HG03064 (cell line): Measurements from ENCODE around the gene NEAT1.
"Not testable (repeated sequence)": the region's sequence is repeated elsewhere in the genome, so short reads cannot be mapped to it uniquely, and the experiment has no call there.

Source experiments
- ATAC-seq: cut with Tn5 transposase; IDR thresholded peaks from one replicate; pipeline ENCODE4 v1.9.1; 2021; ENCODE audit warnings: low read depth; ENCODE audit not compliant: unreplicated experiment

Gene NEAT1

DNA sequence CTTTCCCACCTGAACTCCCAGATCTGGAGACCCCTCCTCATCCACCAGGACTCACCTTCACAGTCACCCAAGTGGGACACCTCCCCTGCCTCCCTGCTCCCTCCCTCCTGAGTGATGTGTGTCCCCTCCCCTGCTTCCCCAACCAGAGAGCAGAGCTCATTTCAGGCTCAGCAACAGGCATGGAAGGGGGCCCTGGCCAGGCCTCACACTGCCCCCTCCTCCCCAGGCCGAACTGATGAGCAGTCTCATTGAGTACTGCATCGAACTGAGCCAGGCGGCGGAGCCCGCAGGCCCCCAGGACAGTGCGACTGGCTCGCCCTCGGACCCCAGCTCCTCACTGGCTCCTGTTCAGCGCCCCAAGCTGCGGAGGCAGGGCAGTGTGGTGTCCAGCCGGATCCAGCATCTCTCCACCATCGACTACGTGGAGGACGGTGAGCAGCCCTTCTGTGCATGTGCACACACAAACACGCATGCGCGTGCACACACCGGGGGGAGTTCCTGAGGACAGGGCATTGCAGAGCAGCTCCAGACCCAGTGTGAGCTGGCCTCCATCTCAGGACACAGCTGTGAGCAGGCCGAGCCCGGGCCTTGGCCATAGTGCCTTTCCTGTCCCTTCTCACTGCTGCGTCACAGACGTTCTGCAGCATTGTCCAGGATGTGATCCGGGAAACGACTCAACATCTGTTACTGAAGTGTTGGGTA lies 17.8 kb upstream of the NEAT1 start:
- ATAC-seq: no peak

DNA sequence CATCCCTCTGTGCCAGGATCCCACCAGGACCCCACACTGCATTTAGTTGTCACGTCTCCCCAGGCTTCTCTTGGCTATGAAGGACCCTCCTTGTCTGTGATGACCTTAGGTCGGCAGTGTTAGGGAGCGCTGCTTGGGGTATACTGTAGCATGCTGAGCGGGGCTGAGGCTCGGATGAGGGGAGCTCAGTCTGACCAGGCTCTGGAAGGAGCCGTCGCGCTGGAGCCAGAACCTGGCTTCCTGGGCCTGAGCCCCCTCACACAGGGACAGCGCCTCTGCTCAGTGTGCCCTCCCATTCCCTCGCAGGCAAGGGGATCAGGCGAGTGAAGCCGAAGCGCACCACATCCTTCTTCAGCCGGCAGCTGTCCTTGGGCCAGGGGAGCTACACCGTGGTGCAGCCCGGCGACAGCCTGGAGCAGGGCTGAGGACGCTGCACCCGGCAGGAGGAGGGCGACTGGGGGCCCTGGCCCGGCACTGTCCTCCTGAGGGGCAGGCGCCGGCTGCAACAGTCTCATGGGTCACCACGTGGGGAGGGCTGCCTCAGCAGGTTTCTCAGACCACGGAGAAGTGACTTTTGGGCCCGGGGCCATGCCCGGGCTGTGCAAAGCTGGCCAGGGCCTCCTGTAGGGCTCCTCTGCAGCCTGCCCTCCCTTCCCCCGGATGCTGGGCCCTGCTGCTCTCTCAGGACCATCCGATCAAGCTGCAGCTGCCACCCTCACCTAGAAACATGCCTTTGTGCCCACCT lies 11.5 kb upstream of the NEAT1 start:
- ATAC-seq: no peak

DNA sequence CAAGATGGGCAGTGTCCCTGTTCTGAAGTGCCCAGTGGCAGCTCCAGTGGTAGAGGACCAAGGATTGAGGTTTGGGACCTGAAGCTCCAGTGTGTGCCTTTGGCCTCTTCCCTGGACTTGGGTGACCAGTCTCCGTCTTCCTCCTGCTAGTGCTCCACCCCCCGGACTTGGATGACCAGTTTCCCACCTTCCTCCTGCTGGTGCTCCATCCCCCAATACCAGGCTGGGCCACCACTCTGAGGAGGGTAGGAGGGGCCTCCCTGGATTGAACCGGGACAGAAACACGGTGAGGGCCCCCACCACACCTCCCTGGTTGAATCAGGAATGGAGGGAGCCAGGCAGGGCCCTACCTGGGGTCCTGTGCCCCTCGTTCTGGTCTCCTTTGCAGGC lies 10.9 kb upstream of the NEAT1 start:
- no peak for ATAC-seq

DNA sequence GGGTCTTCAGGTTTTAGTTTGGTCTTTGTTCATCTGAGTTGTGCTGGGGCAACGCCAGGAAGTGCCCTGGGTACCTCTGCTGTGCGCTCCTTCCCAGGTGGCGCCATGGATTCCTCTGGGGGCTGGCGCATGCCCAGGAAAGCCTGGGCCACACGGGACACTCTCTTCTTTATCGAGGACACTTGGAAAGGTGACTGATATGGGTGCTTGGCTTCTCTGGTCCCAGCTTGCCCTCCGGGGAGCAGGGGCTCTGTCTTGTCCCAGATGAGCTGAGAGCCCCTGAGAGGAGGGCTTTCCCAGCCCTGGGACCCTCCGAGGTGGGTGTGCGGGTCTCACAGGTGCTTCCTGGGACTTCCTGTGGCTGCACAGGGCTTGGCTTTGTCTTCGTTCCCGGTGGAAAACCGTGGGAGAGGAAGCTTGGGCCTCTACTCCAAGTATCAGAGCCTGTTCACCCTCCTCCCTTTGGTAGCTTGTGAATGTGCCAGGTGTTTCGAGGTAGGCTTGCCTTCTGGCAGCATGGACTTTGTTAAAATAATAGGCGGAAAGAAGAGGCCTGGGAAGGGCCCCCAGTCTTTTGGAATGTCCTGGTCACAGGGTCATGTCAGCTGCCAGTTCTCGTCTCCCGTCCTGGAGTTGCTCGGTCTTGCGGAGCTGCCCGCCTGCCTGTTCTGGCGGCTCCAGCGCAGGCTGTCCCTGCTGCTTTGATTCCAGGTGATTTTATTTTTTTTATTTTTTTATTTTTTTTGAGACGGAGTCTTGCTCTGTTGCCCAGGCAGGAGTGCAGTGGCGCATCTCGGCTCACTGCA lies 10.1 kb upstream of the NEAT1 start:
- no peak for ATAC-seq

DNA sequence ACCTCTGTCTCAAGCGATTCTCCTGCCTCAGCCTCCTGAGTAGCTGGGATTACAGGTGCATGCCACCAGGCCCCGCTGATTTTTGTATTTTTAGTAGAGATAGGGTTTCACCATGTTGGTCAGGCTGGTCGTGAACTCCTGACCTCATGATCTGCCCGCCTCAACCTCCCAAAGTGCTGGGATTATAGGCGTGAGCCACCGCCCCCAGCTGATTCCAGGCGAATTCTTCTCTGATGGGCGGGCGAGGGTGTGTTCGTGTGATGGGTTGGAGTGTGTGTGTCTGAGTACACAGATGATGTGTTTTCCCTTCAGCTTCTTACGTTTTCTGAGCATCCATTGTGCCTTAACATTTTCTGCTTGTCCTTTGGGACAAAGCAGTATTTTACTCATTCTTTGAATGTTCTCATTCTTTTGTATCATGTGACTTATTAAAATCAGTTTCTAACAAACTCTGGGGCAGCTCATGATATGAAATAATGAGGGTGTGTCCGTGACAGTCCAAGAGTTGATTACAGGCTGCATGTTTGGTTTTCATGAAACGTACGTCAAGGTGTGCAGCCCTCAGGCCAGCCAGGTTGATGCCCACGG lies 9.4 kb upstream of the NEAT1 start:
- ATAC-seq: not testable (repeated sequence)

DNA sequence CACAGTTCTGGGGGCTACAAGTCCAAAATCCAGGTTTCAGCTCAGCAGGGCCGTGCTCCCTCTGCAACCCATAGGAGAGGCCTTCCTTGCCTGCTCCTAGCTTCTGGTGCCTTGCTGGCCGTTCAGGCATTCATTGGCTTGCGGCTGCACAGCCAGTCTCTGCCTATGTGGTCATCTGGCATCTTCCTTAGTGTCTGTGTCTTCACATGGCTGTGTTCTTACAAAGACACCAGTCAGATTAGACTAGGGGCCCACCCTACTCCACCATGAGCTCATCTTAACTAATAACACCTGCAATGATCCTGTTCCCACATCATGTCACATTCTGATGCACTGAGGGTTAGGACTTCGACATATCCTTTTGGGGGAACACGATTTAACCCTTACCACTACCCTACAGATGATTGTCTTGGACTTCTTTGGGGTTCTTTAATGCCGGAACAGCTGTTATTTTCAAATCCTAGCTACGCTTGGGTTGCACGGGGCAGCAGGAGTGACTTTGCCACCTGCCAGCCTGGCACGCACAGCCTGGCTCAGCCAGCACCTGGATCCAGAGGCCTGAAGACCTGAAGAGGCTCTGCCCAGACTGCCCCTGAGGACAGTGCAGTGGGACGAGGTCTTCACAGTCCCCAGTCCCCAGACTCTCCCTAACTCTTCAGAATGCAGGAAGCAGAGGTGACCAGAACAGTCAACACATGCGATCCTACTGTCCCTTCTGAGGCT lies 7.7 kb upstream of the NEAT1 start:
- no peak for ATAC-seq

DNA sequence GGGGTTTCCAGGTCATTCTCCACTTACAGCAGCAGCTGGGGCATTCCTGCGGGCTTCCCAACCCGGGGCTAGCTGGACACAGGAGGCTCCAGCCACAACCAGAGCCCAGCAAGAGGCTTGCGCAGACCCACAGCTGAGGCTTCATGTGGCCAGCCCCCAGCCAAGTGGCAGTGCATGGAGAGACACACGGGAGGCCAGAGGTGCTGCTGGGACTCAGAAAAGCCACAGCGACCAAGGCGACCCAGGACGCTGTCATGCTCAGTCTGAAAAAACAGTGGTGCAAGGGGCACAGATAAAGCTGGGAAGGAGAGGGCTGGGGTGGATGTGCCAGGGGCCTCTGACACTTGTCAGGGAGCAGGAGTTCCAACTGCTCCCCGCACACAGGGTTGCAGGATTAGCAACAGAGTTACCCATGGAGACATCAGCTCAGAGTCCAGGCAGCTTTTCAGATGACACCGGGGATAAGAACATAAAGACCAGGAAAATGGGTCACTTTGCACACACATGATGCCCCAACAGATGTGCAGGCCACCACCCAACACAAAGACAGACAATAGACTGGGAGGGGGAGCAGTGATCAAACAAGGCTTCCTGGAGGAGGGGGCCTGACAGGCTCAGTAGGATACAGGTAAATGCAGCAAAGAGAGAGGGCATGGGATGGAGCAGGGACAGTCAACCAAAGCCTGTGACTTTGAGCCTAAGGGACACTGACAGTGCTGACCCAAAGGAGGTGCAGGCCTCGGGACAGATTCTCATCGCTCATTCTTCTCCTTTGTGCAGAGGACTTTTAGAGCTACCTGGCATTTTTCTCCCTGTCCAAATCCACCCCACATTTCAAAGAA lies 6.9 kb upstream of the NEAT1 start:
- ATAC-seq: no peak

DNA sequence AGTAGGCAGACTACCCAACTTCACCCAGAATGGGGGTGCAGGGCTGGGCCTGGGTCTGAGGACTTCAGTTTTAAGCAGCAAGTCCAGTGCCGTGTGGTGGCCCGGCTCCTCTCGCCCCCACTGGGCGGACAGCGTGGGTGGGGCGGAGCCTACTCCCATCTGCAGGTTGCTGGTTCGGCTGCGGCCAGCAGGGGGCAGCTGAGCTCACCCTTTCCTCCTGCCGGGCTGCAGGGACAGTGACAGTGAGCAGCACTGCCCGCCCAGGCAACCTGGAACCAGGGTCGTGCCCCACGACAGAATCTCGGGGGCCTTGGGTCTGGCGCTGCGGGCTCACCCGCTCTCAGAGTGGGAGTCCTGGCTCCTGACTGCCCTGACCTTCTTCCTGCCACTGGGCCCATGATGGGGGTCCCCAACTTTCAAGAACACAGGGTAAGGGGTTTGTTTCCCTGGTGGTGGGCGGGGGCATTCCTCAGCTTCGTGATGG lies 6.2 kb upstream of the NEAT1 start:
- no peak for ATAC-seq

DNA sequence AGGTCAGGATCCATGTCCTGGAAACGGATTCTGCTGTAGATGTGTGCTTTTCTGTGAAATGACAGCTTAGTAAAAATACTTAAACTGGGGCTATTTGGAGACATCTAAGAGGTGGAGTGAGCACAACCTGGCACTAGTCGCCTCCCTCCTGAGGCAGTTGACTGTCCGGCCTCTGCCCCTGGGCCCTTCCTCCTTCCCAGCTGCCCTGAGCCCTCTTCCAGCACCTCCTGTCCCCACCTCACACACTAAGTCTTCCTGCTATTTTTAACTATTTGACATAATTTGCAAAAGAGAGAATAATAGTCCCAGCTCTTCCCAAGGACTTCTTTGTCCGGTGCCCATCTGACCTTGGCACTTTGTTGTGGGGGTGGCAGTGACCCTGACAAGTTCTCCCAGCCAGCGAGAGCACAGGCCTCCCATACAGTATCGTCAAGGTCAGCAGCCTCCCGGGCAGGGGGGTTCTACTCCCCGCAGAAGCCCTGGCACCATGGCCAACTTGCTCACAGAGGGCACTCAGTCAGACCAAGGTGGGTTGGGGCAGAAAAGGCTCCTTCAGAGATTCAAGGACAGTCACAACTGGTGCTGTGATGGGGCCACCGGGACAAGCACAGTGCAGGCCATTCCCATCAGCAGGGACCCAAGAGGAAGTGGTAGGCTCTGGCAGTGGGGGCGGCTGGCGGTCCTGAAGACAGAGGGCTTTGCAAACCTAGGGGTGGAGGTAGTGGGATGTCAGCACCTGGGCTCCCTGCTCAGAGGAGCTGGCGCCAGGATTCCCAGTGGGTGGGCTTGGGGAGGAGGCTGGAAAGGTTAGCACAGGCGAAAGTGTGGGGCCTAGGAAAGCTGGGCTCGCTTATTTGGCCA lies 5.5 kb upstream of the NEAT1 start:
- no peak for ATAC-seq

DNA sequence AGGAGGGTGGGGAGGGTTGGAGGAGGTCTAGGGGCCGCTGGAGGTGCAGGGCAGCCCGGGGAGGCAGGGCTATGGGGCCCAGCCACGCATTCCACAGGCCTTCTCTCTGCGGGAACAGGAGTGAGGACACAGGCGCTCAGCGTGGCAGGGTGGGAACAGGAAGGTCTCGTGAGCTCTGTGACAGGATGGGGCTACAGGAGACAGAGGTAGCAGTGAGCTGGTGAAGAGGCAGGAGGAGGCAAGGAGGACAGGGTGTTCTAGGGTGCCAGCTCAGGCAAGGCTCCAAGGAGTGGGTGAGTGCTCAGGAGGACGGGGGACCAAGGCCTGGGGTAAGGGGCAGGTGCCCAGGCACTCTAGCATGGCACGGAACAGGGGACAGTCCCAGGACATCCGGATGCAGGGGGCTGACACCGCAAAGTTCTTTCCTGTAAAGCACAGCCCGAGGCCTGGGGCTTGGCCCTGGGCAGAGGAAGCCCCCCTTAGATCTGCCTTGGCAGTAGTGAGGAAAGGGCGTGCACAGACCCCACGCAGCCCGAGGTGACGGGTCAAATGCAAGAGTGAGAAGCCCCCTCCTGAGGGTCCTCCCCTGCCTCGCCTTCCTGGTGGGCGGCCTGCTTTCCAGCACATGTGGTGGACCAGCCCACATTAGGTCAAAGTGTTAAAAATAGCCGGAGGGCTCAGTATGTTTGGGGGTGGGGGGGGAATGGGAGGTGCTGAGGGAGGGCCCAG lies 4.7 kb upstream of the NEAT1 start:
- ATAC-seq: no peak

DNA sequence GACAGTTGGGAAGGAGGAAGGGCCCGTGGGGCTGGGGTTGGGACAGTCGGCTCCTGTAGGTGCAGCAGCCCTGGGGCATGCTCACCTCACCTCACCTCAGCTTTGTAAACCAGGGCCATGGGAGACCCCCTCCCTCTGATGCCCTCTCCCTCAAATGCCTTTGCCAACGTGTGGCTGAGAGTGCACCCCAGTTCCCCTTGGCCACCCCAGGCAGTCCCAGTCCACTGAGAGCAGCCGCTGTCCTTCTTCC lies 4.2 kb upstream of the NEAT1 start:
- ATAC-seq: no peak

DNA sequence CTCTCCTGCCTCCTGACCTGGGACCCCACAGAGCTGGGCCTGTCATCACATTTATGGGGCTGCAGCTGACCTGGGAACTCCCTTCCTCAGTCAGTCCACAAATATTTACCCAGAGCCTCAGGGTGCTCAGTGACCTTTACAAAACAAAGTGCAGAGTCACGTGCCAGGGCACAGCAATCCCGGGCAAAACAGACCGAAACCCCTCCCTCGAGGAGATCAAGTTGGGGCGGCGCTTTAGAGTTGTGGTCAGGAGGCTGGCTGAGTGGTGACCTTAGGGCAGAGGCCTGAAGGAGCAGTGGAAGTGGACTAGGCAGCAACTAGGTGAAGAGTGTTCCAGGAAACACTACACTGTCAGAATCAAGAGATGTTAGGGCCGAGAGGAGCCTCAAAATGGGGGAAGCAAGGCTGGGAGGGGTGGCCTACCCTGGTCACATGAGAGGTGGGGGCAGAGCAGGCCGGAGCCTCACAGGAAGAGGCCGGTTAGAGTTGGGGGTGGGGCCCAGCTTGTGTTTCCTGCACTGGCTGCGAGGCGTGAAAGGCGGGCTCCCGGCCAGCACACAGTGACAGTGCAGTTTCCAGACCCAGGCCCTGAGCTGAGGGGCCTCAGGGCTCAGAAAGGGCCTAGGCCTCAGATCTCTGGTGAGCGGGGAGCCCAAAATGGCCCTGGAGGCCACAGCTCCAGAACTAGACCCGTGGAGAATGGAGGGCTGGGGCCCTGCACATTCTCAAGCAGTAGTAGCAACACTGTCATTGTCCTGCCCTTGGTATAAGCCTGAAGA lies 3.7 kb upstream of the NEAT1 start:
- peak; percentile 34 for ATAC-seq

DNA sequence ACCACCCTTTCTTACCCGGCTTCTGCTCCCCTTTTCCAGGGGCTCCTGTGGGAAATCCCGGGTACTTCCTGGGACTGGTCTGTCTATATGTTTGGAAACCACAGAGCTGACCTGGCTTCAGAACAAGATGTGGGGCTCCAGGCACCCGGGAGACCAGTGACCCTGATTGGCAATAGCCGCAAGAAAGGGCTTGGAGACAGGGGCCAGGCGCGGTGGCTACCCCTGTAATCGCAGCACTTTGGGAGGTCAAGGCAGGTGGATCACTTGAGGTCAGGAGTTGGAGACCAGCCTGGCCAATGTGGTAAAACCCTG lies 3.2 kb upstream of the NEAT1 start:
- no peak for ATAC-seq

DNA sequence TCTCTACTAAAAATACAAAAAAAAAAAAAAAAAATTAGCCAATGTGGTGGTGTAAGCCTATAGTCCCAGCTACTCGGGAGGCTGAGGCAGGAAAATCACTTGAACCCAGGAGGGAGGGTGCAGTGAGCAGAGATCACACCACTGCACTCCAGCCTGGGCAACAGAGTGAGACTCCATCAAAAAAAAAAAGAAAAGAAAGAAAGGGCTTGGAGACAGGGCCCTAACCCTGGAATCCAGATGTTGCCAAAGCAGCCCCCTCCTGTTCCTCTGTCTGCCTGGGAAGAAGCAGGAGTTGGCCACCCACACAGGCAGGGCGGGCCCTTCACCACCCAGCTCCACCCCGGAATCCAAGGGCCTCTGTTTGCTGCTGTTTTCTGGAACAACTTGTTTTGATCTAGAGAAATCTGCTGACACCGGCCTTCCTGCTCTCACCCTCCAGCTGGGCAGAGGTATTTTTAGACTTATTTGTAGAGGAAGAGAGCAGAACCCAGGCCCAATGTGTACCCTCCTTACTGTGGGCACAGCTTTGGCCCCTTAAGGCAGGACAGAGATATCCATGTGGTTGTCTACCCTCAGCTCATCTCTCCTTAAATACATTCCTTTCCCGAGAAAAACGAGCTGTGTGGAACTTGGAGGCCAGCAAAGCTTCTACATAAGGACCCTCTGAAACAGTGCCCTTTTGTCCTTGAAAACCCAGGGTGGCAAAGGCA lies 2.7 kb upstream of the NEAT1 start:
- ATAC-seq: no peak

DNA sequence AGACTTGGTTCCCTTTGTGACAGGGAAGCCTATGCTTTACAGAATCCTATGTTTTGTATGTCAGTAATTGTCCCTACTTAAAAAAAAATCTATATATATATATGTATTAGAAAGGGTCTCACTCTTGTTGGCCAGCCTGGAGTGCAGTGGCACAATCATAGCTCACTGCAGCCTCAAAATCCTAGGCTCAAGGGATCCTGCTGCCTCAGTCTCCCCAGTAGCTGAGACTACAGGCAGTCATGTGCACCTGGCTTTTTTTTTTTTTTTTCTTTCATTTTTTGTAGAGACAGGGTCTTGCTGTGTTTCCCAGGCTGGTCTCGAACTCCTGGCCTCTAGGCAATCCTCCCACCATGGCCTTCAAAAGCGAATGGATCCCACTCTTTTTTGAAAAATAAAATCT lies 2.1 kb upstream of the NEAT1 start:
- ATAC-seq: no peak

DNA sequence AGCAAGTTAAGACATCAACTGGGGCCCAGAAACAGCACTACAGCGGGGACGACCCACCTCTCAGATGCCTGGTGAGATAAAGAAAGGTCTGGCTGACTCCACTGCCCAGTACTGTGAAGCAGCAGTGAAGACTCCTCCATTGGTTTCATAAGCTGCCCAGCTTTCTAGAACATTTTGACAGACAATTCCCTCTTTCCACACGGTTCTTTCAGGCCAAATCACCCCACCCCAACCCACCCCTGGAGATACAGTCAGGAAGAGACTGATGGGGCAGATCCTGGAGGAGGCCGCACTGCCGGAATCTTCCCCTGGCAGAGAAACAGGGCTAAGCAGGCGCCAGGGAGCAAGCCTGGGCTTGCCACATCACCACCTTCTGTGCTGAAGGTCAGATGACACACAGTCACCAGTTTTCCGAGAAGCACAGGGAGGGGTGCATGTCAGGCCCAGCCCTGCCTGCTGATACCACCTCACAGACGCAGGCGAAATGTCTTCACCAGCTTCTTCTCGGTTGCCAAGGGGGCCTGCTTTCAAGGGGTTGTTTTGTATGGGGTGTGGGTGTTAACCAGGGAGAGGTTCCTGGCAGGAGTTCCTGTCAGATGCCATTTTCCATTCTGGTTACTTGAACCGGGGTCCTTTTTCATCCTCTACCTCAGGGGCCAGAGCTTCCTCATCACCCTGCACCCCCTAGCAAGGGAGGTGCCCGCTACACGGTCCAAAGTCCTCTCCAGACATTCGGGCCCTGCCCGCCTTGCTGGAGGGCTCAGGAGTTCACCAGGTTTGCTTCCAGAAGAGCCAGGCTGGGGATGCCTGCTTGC lies 1.4 kb upstream of the NEAT1 start:
- ATAC-seq: no peak
